Activated CD4-positive, alpha-beta memory T cell treated with anti-CD3 and anti-CD28 coated beads, Interleukin-2, amount 10 ng/mL, durations not matched to agents 7 days and 5 days (primary cell): Measurements from ENCODE around the gene NUDT3. TPM values are rescaled to one million over a fixed set of nuclear protein-coding genes. Genes with fewer than 3 reads are reported as not detected.
"Not testable (repeated sequence)": the region's sequence is repeated elsewhere in the genome, so short reads cannot be mapped to it uniquely, and the experiment has no call there.

Source experiments
- CTCF ChIA-PET: fragments of 350-600 bp; sonication (Branson Sonifier 250); formaldehyde crosslinking; loops from one replicate; lab custom pipeline; 2021; ENCODE audit warnings: antibody characterized with exemption, inconsistent platforms; lab: Charles Lee
- POLR2A ChIA-PET: fragments of 350-600 bp; sonication (Branson Sonifier 250); formaldehyde crosslinking; loops from one replicate; lab custom pipeline; 2021; ENCODE audit warnings: antibody characterized with exemption; lab: Charles Lee
- DNase-seq: peaks from one replicate; pipeline ENCODE4 v3.0.0-alpha.2; 2020
- H3K27ac Mint-ChIP-seq: one replicate; pipeline ENCODE4 v1.8.0; 2021; ENCODE audit warnings: mild to moderate bottlenecking, mixed read lengths
- H3K27me3 Mint-ChIP-seq: one replicate; pipeline ENCODE4 v1.8.0; 2021; ENCODE audit warnings: mixed read lengths
- H3K36me3 Mint-ChIP-seq: one replicate; pipeline ENCODE4 v1.8.0; 2021; ENCODE audit warnings: low read depth, mixed read lengths
- H3K4me1 Mint-ChIP-seq: one replicate; pipeline ENCODE4 v1.8.0; 2021; ENCODE audit warnings: mixed read lengths
- H3K4me3 Mint-ChIP-seq: one replicate; pipeline ENCODE4 v1.8.0; 2021; ENCODE audit warnings: mild to moderate bottlenecking, mixed read lengths
- H3K9me3 Mint-ChIP-seq: one replicate; pipeline ENCODE4 v1.8.0; 2021; ENCODE audit warnings: mixed read lengths
- total RNA-seq, 2 experiments: library from RNA; stranded (reverse); gene quantifications; one replicate each; pipeline ENCODE4 v1.2.3, GENCODE V29; 2021

NUDT3 gene
- total RNA-seq, 2 experiments from 2014 or later: 9.9 to 10.0 TPM

DNA sequence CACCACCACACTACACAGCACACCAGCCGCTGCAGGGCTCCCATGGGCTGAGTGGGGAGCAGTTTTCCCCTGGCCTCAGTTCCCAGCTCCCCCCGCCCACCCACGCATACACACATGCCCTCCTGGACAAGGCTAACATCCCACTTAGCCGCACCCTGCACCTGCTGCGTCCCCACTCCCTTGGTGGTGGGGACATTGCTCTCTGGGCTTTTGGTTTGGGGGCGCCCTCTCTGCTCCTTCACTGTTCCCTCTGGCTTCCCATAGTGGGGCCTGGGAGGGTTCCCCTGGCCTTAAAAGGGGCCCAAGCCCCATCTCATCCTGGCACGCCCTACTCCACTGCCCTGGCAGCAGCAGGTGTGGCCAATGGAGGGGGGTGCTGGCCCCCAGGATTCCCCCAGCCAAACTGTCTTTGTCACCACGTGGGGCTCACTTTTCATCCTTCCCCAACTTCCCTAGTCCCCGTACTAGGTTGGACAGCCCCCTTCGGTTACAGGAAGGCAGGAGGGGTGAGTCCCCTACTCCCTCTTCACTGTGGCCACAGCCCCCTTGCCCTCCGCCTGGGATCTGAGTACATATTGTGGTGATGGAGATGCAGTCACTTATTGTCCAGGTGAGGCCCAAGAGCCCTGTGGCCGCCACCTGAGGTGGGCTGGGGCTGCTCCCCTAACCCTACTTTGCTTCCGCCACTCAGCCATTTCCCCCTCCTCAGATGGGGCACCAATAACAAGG lies 147.3 kb downstream of the NUDT3 start:
- Mint-ChIP-seq H3K4me1 (peaks cover 83% of the 10 kb centered on the region), H3K36me3 (peaks cover 52% of the 10 kb centered on the region), H3K27ac (peak overlapping the region; percentile 8)
- POLR2A ChIA-PET: interaction anchor here (1.2 kb wide), 1 partner anchor 21 kb away, joined by 3 read pairs; no protein-coding TSS in a partner anchor
- CTCF ChIA-PET, H3K9me3 Mint-ChIP-seq, DNase-seq, H3K4me3 Mint-ChIP-seq, H3K27me3 Mint-ChIP-seq: not testable (repeated sequence)

DNA sequence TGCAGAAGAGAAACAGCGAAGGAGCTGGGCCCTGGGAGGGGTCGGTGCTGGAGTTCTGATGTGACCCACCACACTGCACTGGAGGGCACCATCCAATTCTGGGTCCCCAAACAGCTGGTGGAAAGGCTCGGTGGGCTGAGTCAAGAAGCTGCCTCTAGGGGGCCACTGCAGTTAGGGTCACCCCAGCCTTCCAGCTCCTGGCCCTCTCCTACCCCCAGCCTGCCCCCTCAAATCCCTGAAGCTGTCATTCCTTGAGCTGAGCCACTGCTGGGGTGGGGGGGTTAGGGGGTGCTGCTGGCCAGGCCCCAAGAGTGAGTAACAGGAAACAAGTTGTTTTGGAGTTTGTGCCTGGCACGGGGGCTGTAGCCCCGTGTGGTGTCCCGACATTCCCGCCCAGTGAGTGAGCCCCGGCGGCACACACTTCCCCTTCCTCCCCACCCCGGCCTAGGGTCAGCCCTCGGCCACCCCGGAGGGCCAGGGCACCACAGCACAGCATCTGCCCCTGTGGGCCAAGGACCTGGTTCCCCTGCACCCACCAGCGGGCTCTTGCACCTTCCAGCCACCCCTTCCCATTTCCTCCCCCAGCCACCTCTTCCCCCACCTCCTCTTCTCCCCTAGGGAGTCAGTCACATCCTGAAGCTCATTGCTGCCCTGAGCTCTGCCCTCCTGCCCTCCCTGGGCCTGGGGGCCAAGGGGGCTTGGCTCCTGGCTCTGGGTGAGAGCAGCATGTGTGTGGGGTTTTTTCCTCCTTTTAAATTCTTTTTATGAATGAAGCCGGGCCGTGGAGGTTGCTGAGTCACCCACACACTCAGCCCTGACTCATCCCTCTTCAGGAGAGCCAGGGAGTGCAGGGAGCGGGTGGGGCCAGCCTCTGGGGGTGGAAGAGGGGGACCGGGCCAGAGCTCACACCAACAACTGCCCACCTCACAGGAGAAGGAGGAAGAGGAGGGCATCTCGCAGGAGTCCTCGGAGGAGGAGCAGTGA lies 148.3 kb downstream of the NUDT3 start:
- CTCF ChIA-PET: interaction anchor here (0.8 kb wide), 1 partner anchor 20 kb away, joined by 3 read pairs; no protein-coding TSS in a partner anchor
- H3K36me3 Mint-ChIP-seq: peaks cover 56% of the 10 kb centered on the region
- peak; percentile 53 for DNase-seq
- H3K27ac Mint-ChIP-seq: peak overlapping the region; percentile 75
- H3K27me3 Mint-ChIP-seq: no peaks in the 10 kb centered on the region
- POLR2A ChIA-PET: interaction anchor here (0.6 to 1.2 kb wide), 3 partner anchors 20 to 83 kb away, joined by 3 to 4 read pairs (median 4); no protein-coding TSS in a partner anchor
- peak overlapping the region; percentile 21 for H3K4me3 Mint-ChIP-seq
- H3K9me3 Mint-ChIP-seq: no peaks in the 10 kb centered on the region
- H3K4me1 Mint-ChIP-seq: peaks cover 84% of the 10 kb centered on the region

- CTCF ChIA-PET: interaction anchor here (0.8 kb wide), 1 partner anchor 19 kb away, joined by 3 read pairs; no protein-coding TSS in a partner anchor
- H3K4me3 Mint-ChIP-seq: no peak overlapping the region
- H3K27me3 Mint-ChIP-seq: no peaks in the 10 kb centered on the region
- H3K9me3 Mint-ChIP-seq: no peaks in the 10 kb centered on the region
- H3K4me1 Mint-ChIP-seq: peaks cover 89% of the 10 kb centered on the region
- peaks cover 63% of the 10 kb centered on the region for H3K36me3 Mint-ChIP-seq
- no peak for DNase-seq
- POLR2A ChIA-PET: interaction anchor here (0.6 to 0.7 kb wide), 2 partner anchors 47 to 82 kb away, joined by 3 to 4 read pairs; no protein-coding TSS in a partner anchor
- H3K27ac Mint-ChIP-seq: peak overlapping the region; percentile 66
Observed at GRCh38 chr6:34243131-34243771, 149.2 kb downstream of the NUDT3 start.

DNA sequence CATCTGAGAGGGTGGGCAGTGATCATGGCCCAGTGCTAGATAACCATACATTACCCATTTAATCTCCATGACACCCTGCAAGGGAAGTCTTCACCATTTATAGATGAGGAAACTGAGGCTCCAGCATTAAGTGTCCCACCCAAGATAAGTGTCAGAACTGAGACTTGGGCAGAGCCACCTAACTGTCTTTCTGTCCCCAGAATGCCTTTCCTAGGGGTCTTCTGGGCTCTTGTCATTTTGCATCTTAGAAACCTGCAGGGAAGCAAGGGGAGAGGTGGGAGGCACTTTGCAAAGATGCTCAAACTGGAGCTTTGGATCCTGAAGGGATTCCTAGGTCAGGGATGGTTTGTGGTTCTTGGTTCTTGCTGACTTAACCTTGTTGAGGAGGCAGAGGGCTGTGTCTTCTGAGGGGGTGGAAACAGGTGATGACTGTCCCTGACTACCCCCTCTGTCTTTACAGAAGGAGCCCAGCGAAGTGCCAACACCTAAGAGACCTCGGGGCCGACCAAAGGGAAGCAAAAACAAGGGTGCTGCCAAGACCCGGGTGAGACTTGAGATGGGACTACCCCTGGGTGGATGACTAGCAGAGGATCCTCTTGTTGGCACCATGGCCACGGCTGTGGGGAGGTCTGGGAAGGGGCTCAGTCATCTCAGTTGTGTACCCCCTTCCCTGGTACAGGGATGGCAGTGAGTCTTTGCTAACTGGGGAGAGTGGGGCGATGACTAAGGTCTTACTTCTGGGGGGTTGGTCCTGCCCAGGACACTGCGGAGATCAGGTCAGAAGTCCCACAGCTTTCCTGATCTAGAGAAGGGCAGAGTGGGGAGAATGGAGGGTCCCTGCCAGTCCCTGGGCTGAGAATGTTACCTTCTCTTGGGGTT lies 150.0 kb downstream of the NUDT3 start:
- Mint-ChIP-seq H3K4me1 (peaks cover 83% of the 10 kb centered on the region), H3K27me3 (no peaks in the 10 kb centered on the region), H3K9me3 (no peaks in the 10 kb centered on the region), H3K27ac (peak overlapping the region; percentile 66), H3K4me3 (no peak overlapping the region), H3K36me3 (peaks cover 63% of the 10 kb centered on the region)
- CTCF ChIA-PET: no interaction called here
- no peak for DNase-seq
- POLR2A ChIA-PET: interaction anchor here (0.7 kb wide), 1 partner anchor 46 kb away, joined by 3 read pairs; no protein-coding TSS in a partner anchor

GRCh38 chr6:34241351-34242215 lies 150.9 kb downstream of the NUDT3 start:
- ChIA-PET POLR2A (no interaction called here), CTCF (no interaction called here)
- Mint-ChIP-seq H3K4me1 (peaks cover 77% of the 10 kb centered on the region), H3K27me3 (no peaks in the 10 kb centered on the region), H3K4me3 (no peak overlapping the region), H3K36me3 (peaks cover 65% of the 10 kb centered on the region), H3K9me3 (no peaks in the 10 kb centered on the region), H3K27ac (peak overlapping the region; percentile 66)
- DNase-seq: no peak

DNA sequence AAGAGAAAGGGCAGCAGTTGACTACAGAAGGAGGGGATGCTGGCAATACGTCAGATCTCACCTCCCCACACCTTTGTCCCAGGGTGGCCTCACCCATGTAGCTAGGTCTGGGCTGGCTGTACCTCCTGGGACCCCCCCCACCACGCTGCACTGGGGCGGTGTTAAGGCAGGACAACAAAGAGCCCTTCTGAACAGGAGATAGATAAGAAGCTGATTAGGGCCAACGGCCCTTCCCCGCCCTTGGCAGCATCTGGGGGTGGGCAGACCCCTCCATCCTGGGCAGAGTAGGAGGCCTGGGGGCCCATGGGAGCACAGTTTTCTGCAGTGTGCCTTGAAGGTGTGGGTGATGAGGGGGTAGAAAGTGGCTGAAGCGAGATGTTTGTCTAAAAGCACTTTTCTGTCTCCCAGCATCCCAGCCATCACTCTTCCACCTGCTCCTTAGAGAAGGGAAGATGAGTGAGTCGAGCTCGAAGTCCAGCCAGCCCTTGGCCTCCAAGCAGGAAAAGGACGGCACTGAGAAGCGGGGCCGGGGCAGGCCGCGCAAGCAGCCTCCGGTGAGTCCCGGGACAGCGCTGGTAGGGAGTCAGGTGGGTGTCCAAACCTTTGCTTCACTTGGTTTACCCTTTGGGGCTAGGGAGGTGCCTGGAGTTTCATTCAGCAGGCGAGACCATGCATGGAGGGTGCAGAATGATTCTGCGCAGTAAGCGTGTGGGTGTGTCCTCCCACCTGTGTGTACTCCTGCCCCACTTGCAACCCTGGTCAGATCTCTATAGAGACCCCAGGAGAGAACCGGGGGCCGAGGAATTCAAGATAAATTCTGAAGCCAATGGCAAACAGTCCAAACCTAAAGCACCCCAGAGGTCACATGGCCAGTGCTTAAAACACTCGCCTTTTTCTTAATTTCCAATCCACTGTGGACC lies 151.9 kb downstream of the NUDT3 start:
- H3K4me3 Mint-ChIP-seq: no peak overlapping the region
- H3K27me3 Mint-ChIP-seq: no peaks in the 10 kb centered on the region
- no peak for DNase-seq
- CTCF ChIA-PET: interaction anchor here (1.1 kb wide), 1 partner anchor 9 kb away, joined by 6 read pairs; no protein-coding TSS in a partner anchor
- H3K9me3 Mint-ChIP-seq: no peaks in the 10 kb centered on the region
- H3K27ac Mint-ChIP-seq: peak overlapping the region; percentile 24
- POLR2A ChIA-PET: interaction anchor here (0.9 to 1.4 kb wide), 3 partner anchors 8 to 184 kb away, joined by 3 to 8 read pairs (median 6); partner anchors contain the start of gene SMIM29
- peaks cover 67% of the 10 kb centered on the region for H3K36me3 Mint-ChIP-seq
- H3K4me1 Mint-ChIP-seq: peaks cover 76% of the 10 kb centered on the region

- no peaks in the 10 kb centered on the region for H3K27me3 Mint-ChIP-seq
- H3K9me3 Mint-ChIP-seq: no peaks in the 10 kb centered on the region
- H3K27ac Mint-ChIP-seq: no peak overlapping the region
- ChIA-PET POLR2A (interaction anchor here (0.9 to 1.4 kb wide), 3 partner anchors 9 to 185 kb away, joined by 3 to 8 read pairs (median 6); partner anchors contain the start of gene SMIM29), CTCF (interaction anchor here (1.1 kb wide), 1 partner anchor 9 kb away, joined by 6 read pairs; no protein-coding TSS in a partner anchor)
- H3K4me3 Mint-ChIP-seq: no peak overlapping the region
- H3K36me3 Mint-ChIP-seq: peaks cover 61% of the 10 kb centered on the region
- H3K4me1 Mint-ChIP-seq: peaks cover 69% of the 10 kb centered on the region
- DNase-seq: no peak
Observed at GRCh38 chr6:34239893-34240292, 152.6 kb downstream of the NUDT3 start.

DNA sequence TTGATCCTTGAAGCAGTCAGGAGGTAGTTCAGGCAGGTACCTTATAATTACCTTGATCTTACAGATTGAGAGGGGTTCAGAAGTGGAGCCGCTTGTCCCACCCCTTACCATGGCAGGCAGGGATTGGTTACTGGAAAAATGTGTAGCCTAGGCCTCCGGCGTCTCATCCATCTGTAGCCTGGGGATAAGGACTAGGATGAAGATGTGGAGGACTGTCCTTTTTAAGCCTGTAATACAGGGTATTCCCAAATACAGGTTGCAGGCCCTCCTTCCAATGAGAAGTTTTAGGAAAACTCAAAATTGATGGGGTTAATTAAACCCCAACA lies 153.0 kb downstream of the NUDT3 start:
- peaks cover 66% of the 10 kb centered on the region for H3K4me1 Mint-ChIP-seq
- H3K27ac Mint-ChIP-seq: peak overlapping the region; percentile 84
- no peaks in the 10 kb centered on the region for H3K9me3 Mint-ChIP-seq
- no peaks in the 10 kb centered on the region for H3K27me3 Mint-ChIP-seq
- H3K4me3 Mint-ChIP-seq: no peak overlapping the region
- CTCF ChIA-PET: interaction anchor here (1.1 kb wide), 1 partner anchor 10 kb away, joined by 6 read pairs; no protein-coding TSS in a partner anchor
- H3K36me3 Mint-ChIP-seq: peaks cover 57% of the 10 kb centered on the region
- no peak for DNase-seq
- POLR2A ChIA-PET: interaction anchor here (1.4 kb wide), 2 partner anchors 9 to 15 kb away, joined by 6 to 8 read pairs; partner anchors contain the start of gene SMIM29

DNA sequence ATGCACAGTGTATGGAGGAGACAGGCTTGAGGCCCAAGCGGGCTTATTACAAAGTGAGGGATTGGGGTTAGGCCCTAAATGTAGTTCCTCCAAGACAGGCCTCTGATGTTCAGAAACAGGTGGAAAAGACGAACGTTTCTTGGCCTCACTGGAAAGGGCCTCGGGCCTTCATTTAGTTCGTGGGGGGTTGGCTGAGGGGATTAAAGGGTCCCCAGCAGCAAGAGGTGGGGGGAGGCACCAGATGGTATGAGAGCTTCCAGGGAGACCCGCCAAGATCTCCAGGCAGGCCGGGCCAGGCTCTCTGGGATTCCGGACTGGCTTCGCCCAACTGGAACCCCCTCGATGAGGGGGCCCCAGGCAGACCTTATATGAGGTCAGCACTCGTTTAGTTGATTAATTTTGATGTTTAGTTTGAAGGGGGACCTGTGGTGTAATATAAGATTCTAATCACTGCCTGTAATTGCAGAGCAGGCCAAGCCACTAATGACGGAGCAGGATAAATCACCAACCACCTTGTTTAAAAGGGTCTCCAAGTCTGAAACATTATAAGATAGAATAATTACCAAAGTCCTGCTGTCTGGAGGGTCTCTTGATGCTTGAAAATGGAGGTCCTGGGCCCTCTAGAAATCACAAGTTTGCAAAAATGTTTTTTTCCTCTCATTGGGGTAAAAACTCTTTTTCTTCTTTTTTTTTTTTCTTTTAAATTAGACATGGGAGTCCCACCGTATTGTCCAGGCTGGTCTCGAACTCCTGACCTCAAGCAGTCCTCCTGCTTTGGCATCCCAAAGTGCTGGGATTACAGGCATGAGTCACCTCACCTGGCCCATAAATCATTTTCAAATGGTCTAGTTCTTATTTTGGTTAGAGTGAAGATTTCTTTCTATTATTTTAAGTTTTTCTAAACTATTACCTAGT lies 153.6 kb downstream of the NUDT3 start:
- peaks cover 63% of the 10 kb centered on the region for H3K4me1 Mint-ChIP-seq
- POLR2A ChIA-PET: interaction anchor here (1.0 kb wide), 1 partner anchor 9 kb away, joined by 8 read pairs; no protein-coding TSS in a partner anchor

More for the DNA sequence above, 153.6 kb downstream of the NUDT3 start:
- no peak for DNase-seq
- CTCF ChIA-PET: no interaction called here
- Mint-ChIP-seq H3K9me3 (no peaks in the 10 kb centered on the region), H3K36me3 (peaks cover 54% of the 10 kb centered on the region), H3K27ac (peak overlapping the region; percentile 84), H3K4me3 (peak overlapping the region; percentile 85), H3K27me3 (no peaks in the 10 kb centered on the region)
